ENCODE results near the gene SMIM38.

The SMIM38 gene

GRCh38 chr11:69157156-69157821, 1.6 kb downstream of the SMIM38 start:
- Mint-ChIP-seq H3K27ac (no peak overlapping the region), H3K27me3 (peaks cover 4% of the 10 kb centered on the region), H3K4me3 (no peak overlapping the region), H3K9me3 (no peaks in the 10 kb centered on the region), H3K36me3 (ENCODE audit: low read depth) (no peaks in the 10 kb centered on the region), H3K4me1 (ENCODE audit: low read depth) (peaks cover 14% of the 10 kb centered on the region)

- no peak overlapping the region for H3K4me3 Mint-ChIP-seq
- peaks cover 4% of the 10 kb centered on the region for H3K27me3 Mint-ChIP-seq
- H3K4me1 Mint-ChIP-seq (ENCODE audit: low read depth) = peaks cover 14% of the 10 kb centered on the region
- no peak overlapping the region for H3K27ac Mint-ChIP-seq
- H3K9me3 Mint-ChIP-seq = no peaks in the 10 kb centered on the region
- no peaks in the 10 kb centered on the region for H3K36me3 Mint-ChIP-seq (ENCODE audit: low read depth)
These were observed 2.1 kb downstream of the SMIM38 start for GRCh38 chr11:69157822-69158231.

GRCh38 chr11:69158301-69159149, 2.8 kb downstream of the SMIM38 start:
- H3K36me3 Mint-ChIP-seq (ENCODE audit: low read depth) = no peaks in the 10 kb centered on the region
- H3K27ac Mint-ChIP-seq = no peak overlapping the region
- H3K9me3 Mint-ChIP-seq = no peaks in the 10 kb centered on the region
- H3K4me3 Mint-ChIP-seq = no peak overlapping the region
- H3K4me1 Mint-ChIP-seq (ENCODE audit: low read depth) = peaks cover 11% of the 10 kb centered on the region
- H3K27me3 Mint-ChIP-seq = peaks cover 4% of the 10 kb centered on the region

- Mint-ChIP-seq H3K27ac (no peak overlapping the region), H3K27me3 (peaks cover 4% of the 10 kb centered on the region), H3K9me3 (peaks cover 5% of the 10 kb centered on the region), H3K4me3 (no peak overlapping the region), H3K36me3 (ENCODE audit: low read depth) (peaks cover 5% of the 10 kb centered on the region), H3K4me1 (ENCODE audit: low read depth) (peaks cover 10% of the 10 kb centered on the region)
These were observed 3.6 kb downstream of the SMIM38 start for GRCh38 chr11:69159150-69159852.

GRCh38 chr11:69160296-69161116, 4.8 kb downstream of the SMIM38 start:
- Mint-ChIP-seq H3K9me3 (peaks cover 5% of the 10 kb centered on the region), H3K27ac (no peak overlapping the region), H3K27me3 (peaks cover 8% of the 10 kb centered on the region), H3K4me1 (ENCODE audit: low read depth) (peaks cover 10% of the 10 kb centered on the region), H3K4me3 (no peak overlapping the region), H3K36me3 (ENCODE audit: low read depth) (peaks cover 5% of the 10 kb centered on the region)

- H3K36me3 Mint-ChIP-seq (ENCODE audit: low read depth) = peaks cover 5% of the 10 kb centered on the region
- H3K4me3 Mint-ChIP-seq = no peak overlapping the region
- H3K9me3 Mint-ChIP-seq = peaks cover 5% of the 10 kb centered on the region
- H3K4me1 Mint-ChIP-seq (ENCODE audit: low read depth) = peaks cover 11% of the 10 kb centered on the region
- no peak overlapping the region for H3K27ac Mint-ChIP-seq
- peaks cover 8% of the 10 kb centered on the region for H3K27me3 Mint-ChIP-seq
These were observed 5.3 kb downstream of the SMIM38 start for GRCh38 chr11:69161117-69161407.

GRCh38 chr11:69162505-69162904, 6.8 kb downstream of the SMIM38 start:
- H3K9me3 Mint-ChIP-seq = peaks cover 5% of the 10 kb centered on the region
- peaks cover 5% of the 10 kb centered on the region for H3K27me3 Mint-ChIP-seq
- no peak overlapping the region for H3K27ac Mint-ChIP-seq
- H3K4me1 Mint-ChIP-seq (ENCODE audit: low read depth) = peaks cover 21% of the 10 kb centered on the region
- H3K4me3 Mint-ChIP-seq = no peak overlapping the region
- peaks cover 5% of the 10 kb centered on the region for H3K36me3 Mint-ChIP-seq (ENCODE audit: low read depth)

- Mint-ChIP-seq H3K9me3 (peaks cover 5% of the 10 kb centered on the region), H3K4me1 (ENCODE audit: low read depth) (peaks cover 26% of the 10 kb centered on the region), H3K4me3 (no peak overlapping the region), H3K27ac (no peak overlapping the region), H3K36me3 (ENCODE audit: low read depth) (peaks cover 5% of the 10 kb centered on the region), H3K27me3 (peaks cover 5% of the 10 kb centered on the region)
These were observed 8.1 kb downstream of the SMIM38 start for GRCh38 chr11:69163842-69164241.

- Mint-ChIP-seq H3K27me3 (peaks cover 5% of the 10 kb centered on the region), H3K36me3 (ENCODE audit: low read depth) (peaks cover 5% of the 10 kb centered on the region), H3K4me3 (no peak overlapping the region), H3K9me3 (peaks cover 5% of the 10 kb centered on the region), H3K4me1 (ENCODE audit: low read depth) (peaks cover 26% of the 10 kb centered on the region), H3K27ac (no peak overlapping the region)
These were observed 9.1 kb downstream of the SMIM38 start for GRCh38 chr11:69164824-69165223.

GRCh38 chr11:69165775-69166174, 10.0 kb downstream of the SMIM38 start:
- Mint-ChIP-seq H3K9me3 (peaks cover 5% of the 10 kb centered on the region), H3K36me3 (ENCODE audit: low read depth) (peaks cover 5% of the 10 kb centered on the region), H3K27me3 (peaks cover 5% of the 10 kb centered on the region), H3K4me3 (no peak overlapping the region), H3K4me1 (ENCODE audit: low read depth) (peaks cover 26% of the 10 kb centered on the region), H3K27ac (no peak overlapping the region)

- peak overlapping the region; percentile 81 for H3K27ac Mint-ChIP-seq
- peaks cover 9% of the 10 kb centered on the region for H3K27me3 Mint-ChIP-seq
- H3K9me3 Mint-ChIP-seq = peaks cover 5% of the 10 kb centered on the region
- H3K4me1 Mint-ChIP-seq (ENCODE audit: low read depth) = peaks cover 26% of the 10 kb centered on the region
- H3K4me3 Mint-ChIP-seq = peak overlapping the region; percentile 54
- peaks cover 5% of the 10 kb centered on the region for H3K36me3 Mint-ChIP-seq (ENCODE audit: low read depth)
These were observed 10.7 kb downstream of the SMIM38 start for GRCh38 chr11:69166218-69167115.

- H3K27ac Mint-ChIP-seq = peak overlapping the region; percentile 81
- H3K4me3 Mint-ChIP-seq = peak overlapping the region; percentile 54
- H3K27me3 Mint-ChIP-seq = peaks cover 9% of the 10 kb centered on the region
- H3K4me1 Mint-ChIP-seq (ENCODE audit: low read depth) = peaks cover 26% of the 10 kb centered on the region
- H3K9me3 Mint-ChIP-seq = peaks cover 5% of the 10 kb centered on the region
- peaks cover 5% of the 10 kb centered on the region for H3K36me3 Mint-ChIP-seq (ENCODE audit: low read depth)
These were observed 11.6 kb downstream of the SMIM38 start for GRCh38 chr11:69167130-69167915.

All from stimulated activated naive CD8-positive, alpha-beta T cell treated with anti-CD3 and anti-CD28 coated beads, Interleukin-15, Interleukin-2, amounts not matched to agents 100 ng/mL and 50 ng/mL, for 24 hours (primary cell).